ENCODE results near the gene TXNRD2. TPM values are rescaled to one million over a fixed set of nuclear protein-coding genes. Genes with fewer than 3 reads are reported as not detected.

Gene TXNRD2
- total and polyA plus RNA-seq, 2 of the 4 experiments (the other 2 are of a cell fraction), result 15.6 to 25.7 TPM

GRCh38 chr22:19840059-19840458 lies 101.6 kb downstream of the TXNRD2 start:
- Histone ChIP-seq H3K9me3 (ENCODE audit: control insufficient read depth, insufficient read depth, low read length) (no peaks in the 10 kb centered on the region), H3K36me3 (ENCODE audit: control insufficient read depth, insufficient read depth, low read length) (no peaks in the 10 kb centered on the region), H2AK5ac (ENCODE audit: low read depth, low read length) (no peak overlapping the region; the same call in 1 of the 2 replicates), H3K18ac (ENCODE audit: low read depth, low read length) (no peak overlapping the region), H2BK20ac (ENCODE audit: low read depth, low read length) (no peak overlapping the region), H3K56ac (ENCODE audit: extremely low read depth, insufficient read depth, low read length) (no peak overlapping the region), H2BK15ac (ENCODE audit: low read depth, low read length) (no peak overlapping the region), H3K9me1 (ENCODE audit: insufficient read depth, low read length) (peaks cover 4% of the 10 kb centered on the region), H2BK120ac (ENCODE audit: low read depth, low read length) (no peak overlapping the region), H2AK9ac (replicated peaks; ENCODE audit: low read depth, low read length, poor library complexity) (no peak overlapping the region), H2AFZ (replicated peaks; ENCODE audit: low read length, poor library complexity) (no peak overlapping the region), H3K4me3 (ENCODE audit: insufficient read depth, low read depth, low read length) (no peak overlapping the region), H2BK5ac (ENCODE audit: low read depth, low read length, poor library complexity, severe bottlenecking) (no peak overlapping the region), H3K27me3 (ENCODE audit: control insufficient read depth, insufficient read depth, low read length) (no peaks in the 10 kb centered on the region), H3K79me1 (ENCODE audit: low read depth in 1 of 2, low read length in 2 of 2) (peaks cover 0 to 40% of the 10 kb centered on the region in 2 experiments; a peak in 3 of 4 replicates), H3K4me1 (ENCODE audit: control insufficient read depth, insufficient read depth, low read length) (peaks cover 8% of the 10 kb centered on the region), H3K14ac (replicated peaks; ENCODE audit: low read depth, low read length) (no peak overlapping the region; the same call in 1 of the 2 replicates), H4K5ac (ENCODE audit: low read depth, low read length) (no peak overlapping the region), H4K8ac (ENCODE audit: low read depth in 2 of 2, low read length in 2 of 2) (peak overlapping the region in 1 of 2 experiments; percentile 44; a peak in 1 of 4 replicates), H3K9ac (ENCODE audit: low read depth, low read length) (no peak overlapping the region), H3K27ac (ENCODE audit: insufficient read depth, low read length) (no peak overlapping the region), H3K23ac (ENCODE audit: low read depth, low read length) (no peak overlapping the region), H3K4ac (ENCODE audit: low read depth, low read length) (no peak overlapping the region), H4K91ac (ENCODE audit: insufficient read depth, low read depth, low read length) (no peak overlapping the region), H3K4me2 (ENCODE audit: low read depth, low read length) (peak overlapping the region; percentile 56; the same call in 1 of the 2 replicates), H4K20me1 (ENCODE audit: insufficient read depth, low read length) (peaks cover 6% of the 10 kb centered on the region; the same call in 1 of the 2 replicates)
- peak; percentile 27; the same call in 1 of the 2 replicates for ATAC-seq (ENCODE audit: low read depth)
- ChIA-PET POLR2A (ENCODE audit: unreplicated experiment) (no interaction called here), CTCF (interaction anchor here (0.7 kb wide), 1 partner anchor 12 kb away, joined by 3 read pairs; no protein-coding TSS in a partner anchor)
- dilution Hi-C loops (cut with HindIII; ENCODE audit: low sequenced_read_pairs, unreplicated experiment) (no loop called here), in situ Hi-C loops (cut with MboI; ENCODE audit: low sequenced_read_pairs) (no loop called here), intact Hi-C loops (cut with micrococcal nuclease) (no loop called here)
- WGBS, 2 experiments (ENCODE audit: extremely low coverage in 2 of 2, insufficient read length in 1 of 2), result no CpG with 5 or more reads among the region's 4 CpGs
- no peak for DNase-seq
- TF ChIP-seq CHD1 (IDR thresholded peaks at IDR 0.05; ENCODE audit: low read depth, low read length) (no peak), FOS (IDR thresholded peaks at IDR 0.05; ENCODE audit: low read depth, low read length) (no peak), CEBPB (IDR thresholded peaks at IDR 0.05; ENCODE audit: low read depth, low read length) (peak; percentile 32; the same call in 1 of the 2 replicates), NFE2L2 (IDR thresholded peaks at IDR 0.05; ENCODE audit: low read depth, low read length) (no peak), BHLHE40 (IDR thresholded peaks at IDR 0.05; ENCODE audit: low read depth, low read length) (no peak), MAFK (IDR thresholded peaks at IDR 0.05; ENCODE audit: low read depth, low read length) (peak; percentile 14; the same call in 1 of the 2 replicates)
- no TSS peak for BruUV-seq (replicated peaks)

Measured in IMR-90 (cell line).